CD4-positive, alpha-beta T cell treated with Interferon gamma for 1 hour (primary cell): ENCODE results near the gene IFNG.

ENCODE experiments used
- DNase-seq: peaks from one replicate; pipeline ENCODE4 v3.0.0-alpha.2; 2020

Gene IFNG

DNA sequence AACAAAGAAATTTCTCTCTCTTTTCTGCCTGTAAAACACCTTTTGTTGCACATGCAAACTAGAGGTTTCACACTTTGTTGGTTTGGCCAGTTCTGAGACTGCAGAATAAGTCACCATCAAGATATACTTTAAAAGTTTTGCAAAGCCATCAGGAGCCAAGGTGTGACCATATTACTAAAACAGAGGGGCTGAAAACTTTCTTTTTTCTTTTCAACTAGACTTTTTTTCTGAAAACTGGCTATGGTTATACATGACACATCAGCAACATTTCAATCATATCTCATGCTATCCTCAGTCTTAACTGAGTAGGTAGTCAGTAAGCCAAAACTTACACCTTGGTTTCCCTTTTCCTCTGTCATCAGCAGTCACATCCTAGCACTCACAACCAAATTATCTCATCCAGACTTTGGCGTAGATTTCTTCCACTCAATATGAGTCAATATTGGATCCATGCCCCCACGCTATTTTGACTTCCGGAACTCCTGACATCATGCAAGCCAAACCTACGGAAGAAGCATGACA, 4.1 kb upstream of the IFNG start:
- DNase-seq, result no peak

GRCh38 chr12:68162374-68162773, 2.8 kb upstream of the IFNG start:
- DNase-seq, result no peak

GRCh38 chr12:68158432-68158831, 1.1 kb downstream of the IFNG start:
- peak; percentile 4 for DNase-seq

GRCh38 chr12:68157380-68157779, 2.2 kb downstream of the IFNG start:
- DNase-seq, result no peak

DNA sequence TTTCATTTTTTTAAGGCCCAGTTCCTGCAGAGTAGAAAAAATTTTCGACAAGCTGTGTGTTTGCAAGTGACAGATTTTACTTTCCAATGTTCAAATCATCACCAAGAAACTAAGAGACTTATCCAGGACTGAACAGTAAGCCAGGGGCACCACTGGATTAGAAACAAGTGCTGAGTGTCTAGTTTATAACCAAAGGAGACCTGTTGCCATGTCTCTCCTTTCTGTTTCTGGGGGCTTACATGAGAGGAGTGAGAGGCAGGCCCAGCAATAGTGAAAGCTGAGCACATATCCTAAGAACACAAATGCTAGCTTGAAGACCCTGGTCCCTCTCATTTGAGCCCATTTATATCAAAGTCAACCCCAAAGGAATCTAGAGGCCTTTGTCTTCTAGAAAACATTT, 2.9 kb downstream of the IFNG start:
- DNase-seq, result no peak

GRCh38 chr12:68154779-68155178, 4.8 kb downstream of the IFNG start:
- no peak for DNase-seq

DNA sequence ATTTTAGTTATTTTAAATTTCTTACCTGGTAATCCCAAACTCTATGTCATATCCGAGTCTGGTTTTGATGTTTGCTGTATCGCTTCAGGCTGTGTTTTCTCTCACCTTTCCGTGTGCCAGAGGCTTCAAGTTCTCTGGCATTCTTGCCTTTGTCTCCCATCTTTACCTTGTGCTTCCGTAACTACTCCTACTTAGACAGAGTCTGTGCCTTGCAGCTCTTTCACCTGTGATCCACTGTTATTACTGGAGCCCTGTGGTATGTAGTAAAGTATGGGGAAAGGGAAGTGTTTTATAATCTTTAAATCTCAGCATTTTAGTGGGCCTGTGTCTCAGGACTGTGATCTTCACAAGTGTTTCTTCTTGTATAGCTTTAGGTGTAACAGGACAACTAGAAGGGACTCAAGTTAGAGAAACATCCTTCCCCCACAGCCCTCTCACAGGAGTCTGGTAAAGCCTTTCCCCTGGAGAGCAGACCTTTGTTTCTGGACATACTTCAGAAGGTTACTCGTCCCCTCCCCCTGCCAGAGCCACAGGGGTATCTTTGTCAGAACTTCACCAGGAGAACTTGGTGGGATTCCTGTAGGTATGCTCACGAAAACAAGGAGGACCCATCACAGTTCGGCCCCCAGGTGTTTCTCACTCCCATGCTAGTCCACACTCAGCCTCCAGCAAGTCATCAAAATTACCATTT, 11.1 kb downstream of the IFNG start:
- DNase-seq, result no peak

DNA sequence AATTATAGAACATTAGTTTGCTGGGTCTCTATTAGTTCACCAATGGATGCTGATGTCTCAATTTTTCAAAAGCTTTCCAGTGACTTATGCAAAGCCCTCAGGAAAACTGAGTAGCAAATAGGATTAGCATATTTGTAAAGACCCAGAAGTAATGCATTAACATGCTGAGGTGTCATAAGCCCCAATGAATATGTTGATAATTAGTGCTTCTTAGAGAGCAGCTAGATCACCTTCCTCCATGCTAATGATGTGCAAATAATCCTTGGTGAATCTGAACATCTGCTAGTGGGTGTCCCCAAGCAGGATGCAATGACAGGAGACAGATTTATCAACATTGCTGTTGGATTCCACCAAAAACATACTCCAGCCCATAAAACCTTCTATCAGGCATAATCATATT, 19.0 kb downstream of the IFNG start:
- DNase-seq, result no peak

- no peak for DNase-seq
Measured at GRCh38 chr12:68139941-68140340, 19.6 kb downstream of the IFNG start.

- DNase-seq, result no peak
Measured at GRCh38 chr12:68139001-68139400, 20.5 kb downstream of the IFNG start.

DNA sequence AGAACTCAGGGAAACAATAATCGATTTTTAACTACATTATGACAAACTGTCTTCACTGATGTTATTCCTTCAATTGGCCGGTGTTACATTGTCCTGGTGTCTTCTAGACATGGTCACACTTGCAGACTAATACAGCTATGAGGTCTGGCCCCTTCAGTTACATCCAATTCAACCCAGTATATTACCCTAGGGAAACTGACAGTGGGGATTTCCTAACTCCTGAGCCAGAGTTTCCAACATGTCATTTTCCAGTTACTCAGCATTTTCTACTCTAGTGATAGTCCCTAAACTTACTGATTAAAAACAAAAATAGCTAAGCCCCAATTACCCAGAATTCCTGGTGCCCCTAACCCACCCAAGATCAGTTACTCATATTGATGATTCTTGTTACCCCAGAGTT, 21.1 kb downstream of the IFNG start:
- no peak for DNase-seq

DNA sequence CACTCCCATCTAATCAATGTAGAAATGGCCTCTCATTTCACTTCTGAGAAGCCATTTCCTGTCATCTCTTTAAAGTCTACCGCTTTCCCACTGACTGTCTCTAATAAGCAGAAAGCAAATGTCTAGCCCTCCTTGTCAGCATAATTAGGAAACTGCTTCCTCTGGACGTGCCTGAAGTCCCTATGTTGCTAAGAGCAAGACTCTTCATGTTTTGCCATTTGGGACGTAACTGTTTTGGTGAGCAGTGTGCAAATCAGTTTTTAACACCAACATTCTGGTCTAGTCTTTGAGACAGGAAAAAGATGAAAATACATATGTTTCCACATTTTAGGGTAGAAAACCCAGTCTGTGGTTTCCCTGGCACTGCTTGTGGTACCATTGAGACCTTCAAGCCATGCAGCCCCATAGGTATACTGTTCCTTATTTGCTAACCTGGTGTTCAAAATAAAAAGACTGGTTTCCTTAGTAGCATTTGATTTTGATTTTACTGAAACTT, 22.2 kb downstream of the IFNG start:
- DNase-seq, result no peak

- no peak for DNase-seq
Measured at GRCh38 chr12:68135520-68135919, 24.0 kb downstream of the IFNG start.

- DNase-seq, result no peak
Measured at GRCh38 chr12:68131867-68132414, 27.6 kb downstream of the IFNG start.

DNA sequence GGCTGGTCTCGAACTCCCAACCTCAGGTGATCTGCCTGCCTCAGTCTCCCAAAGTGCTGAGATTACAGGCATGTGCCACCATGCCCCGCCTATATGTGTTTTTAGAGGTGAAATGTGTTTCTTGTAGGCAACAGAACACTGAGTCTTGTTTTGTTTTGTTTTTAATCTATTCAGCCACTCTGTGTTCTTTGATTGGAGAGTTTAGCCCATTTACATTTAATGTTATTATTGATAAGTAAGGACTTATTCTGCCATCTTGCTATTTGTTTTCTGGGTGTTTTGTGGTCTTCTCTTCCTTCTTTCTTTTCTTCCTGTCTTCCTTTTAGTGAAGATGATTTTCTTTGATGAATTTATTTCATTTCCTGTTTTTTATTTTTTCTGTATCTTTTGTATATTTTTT, 29.6 kb downstream of the IFNG start:
- DNase-seq, result no peak

DNA sequence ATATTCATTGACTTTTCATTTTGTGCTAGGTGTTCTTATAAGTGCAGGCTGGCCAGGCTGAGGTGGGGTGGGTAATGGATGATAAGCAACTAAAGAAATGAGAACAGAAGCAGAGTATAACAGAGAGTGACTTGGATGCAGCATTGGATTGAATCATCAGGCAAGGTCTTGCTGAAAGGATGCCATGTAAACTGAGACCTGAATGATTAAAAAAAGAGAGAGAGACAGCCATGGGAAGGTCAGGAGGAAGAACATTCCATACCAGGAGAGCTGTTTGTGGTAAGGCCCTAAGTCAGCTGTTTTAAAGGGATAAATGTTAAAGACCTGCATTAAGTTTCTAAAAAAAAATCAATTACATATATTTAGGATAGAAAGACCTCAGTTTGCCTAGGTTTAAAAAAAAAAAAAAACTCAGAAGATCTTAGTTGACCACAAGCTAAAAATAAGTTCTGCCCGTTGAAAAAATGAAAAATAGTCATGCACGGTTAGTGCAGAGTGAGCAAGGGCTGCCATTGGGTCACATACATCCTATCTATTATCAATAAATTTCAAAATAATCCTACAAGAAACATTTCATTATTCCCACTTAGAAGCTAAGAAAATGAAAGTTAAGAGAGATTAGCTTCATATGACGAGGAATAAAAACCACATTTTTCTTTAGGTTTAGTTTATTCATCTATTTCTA, 37.2 kb downstream of the IFNG start:
- no peak for DNase-seq

DNA sequence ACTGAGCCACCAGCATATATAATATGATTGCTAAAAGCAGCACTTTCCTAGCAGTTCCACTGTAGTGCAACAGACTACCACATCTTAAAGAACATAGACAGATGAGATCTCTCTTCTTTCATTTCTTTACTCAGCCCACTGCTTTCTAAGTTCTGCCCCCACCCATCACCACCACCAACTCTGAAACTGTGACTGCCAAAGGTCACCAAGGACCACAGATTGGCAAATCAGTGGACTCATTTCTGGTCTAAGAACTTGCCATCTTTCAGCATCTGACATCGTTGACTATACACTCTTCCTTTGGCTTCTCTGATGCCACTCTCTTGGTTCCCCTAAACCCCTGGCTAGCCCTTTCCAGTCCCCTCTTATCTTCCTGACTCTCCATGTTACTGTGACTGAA, 38.4 kb downstream of the IFNG start:
- no peak for DNase-seq

- DNase-seq, result peak; percentile 14
Measured at GRCh38 chr12:68119724-68120211, 39.8 kb downstream of the IFNG start.

DNA sequence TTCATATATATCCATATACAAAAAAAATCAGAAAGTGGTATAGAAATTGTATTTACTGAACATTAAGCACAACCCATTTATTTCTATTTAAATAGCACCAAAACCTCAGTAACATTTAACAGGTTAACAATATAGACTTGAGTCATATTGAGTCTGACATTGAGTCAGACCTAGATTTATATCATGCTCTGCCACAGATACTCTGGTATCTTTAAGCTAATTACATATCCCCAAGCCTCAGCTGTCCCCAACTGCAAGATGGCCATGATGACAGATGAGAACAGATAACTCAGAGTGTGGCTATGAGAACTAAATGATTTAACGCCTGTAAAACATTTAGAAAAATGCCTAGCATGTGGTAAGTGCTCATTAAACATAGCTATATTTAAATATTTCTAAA, 40.3 kb downstream of the IFNG start:
- DNase-seq, result no peak

DNA sequence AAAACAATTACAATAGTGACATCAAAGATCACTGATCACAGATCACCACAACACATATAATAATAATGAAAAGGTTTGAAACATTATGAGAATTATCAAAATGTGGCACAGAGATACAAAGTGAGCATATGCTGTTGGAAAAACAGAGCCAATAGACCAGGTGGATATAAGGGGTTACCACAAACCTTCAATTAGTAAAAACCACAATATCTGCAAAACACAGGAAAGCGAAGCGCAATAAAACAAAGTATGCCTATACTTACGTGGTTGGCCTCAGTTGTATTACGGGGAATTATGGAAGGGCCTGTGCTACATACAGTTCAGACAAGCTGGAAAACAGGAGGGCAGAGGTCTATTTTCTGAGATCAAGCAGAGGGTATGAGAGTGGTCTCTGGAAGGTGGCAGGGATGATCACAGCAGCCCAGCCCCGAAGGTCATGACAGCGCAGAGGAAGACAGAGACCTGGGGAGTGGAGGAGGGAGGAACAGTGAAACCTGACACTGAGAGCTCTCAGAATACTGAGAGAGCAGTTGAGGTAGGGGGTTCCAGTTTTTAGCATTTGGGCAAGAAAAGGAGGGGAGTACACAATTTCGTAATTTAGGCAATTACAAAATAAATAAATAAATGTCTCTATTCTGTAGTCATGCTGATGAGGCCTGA, 41.3 kb downstream of the IFNG start:
- DNase-seq, result no peak

- DNase-seq, result no peak
Measured at GRCh38 chr12:68117661-68118060, 41.9 kb downstream of the IFNG start.

DNA sequence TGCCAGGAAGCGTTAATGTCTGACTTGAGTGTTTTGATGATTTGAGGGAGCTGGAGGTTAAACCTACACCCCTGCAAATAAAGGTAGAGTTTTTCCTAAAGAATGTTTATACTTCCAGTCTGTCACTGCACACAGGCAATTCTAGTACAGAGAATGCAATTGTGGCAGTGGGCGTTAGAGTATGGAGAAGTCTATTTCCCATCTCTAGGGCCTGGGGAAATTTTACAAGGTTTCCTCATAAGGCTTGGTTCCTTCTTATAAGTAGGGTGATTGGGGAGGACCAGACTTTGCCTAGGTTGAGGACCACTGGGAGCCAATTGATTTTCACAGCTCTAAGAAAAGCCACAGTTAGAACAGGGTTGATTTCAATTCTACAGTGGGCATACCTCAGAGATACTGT, 44.3 kb downstream of the IFNG start:
- no peak for DNase-seq

DNA sequence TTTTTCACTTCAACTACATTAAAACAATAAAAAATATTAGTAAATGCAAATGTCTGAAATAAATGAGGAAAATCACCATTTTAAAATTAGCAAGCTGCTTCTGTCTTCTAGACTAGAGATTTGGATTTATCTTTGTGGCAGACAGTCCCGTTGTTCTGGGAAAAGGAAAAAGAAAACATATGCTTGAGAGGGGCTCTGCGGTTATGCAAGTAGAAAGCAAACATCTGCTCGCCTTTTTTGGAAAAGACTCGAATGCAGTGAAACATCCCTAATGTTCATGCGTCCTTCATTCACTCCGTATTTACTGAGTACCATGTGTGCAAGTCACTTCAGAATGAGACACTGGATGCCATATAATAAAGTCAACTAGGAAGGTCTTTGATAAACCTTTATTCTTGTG, 44.9 kb downstream of the IFNG start:
- no peak for DNase-seq
